MV-4-11 (cell line): Measurements from ENCODE around the gene UTP4.
"Not testable (repeated sequence)": the region's sequence is repeated elsewhere in the genome, so short reads cannot be mapped to it uniquely, and the experiment has no call there.

Experiments
- DNase-seq: peaks from one replicate; lab custom pipeline; 2025; lab: John Stamatoyannopoulos, UW

The UTP4 gene

DNA sequence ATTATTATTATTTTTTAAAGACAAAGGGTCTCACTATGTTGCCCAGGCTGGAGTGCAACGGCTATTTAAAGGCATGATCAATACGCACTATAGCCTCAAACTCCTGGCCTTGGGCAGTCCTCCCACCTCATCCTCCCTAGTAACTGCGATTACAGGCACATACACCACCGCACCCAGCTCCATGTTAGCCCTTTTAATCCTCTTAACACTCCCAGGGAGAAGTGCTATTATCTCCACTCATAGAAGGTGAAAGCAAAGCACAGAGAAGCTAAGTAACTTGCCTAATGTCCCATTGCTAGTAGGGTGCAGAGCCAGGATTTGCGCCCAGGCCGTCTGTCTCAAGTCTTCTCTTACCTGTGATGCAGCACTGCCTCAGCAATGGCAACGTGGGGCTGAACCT is 22.0 kb upstream of the UTP4 start:
- DNase-seq: no peak

DNA sequence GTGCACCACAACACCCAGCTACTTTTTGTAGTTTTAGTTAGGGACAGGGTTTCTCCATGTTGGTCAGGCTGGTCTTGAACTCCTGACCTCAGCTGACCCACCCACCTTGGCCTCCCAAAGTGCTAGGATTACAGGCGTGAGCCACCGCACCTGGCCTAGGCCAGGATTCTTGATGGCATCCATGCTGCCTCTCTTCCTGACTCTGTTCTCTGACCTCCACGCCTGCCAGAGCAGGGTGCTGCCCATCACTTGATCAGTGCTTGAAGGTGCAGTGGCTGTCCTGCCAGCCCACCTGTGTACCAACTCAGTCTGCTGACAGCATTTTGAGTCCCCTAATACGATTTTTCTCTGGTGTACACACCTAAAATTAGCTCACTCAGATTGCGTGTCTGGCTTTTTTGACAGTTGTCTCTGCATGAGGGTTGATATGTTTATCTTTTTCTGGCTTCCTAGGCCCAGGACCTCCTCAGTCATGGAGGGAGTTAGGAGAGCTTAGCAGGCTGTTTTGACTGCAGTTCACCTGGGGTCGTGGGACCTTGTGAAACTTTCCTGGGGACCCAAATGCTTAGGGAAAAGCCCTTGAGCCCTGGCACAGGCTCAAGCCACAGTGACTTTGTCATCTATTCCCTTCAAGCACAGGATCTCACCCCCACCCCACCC is 21.1 kb upstream of the UTP4 start:
- no peak for DNase-seq

DNA sequence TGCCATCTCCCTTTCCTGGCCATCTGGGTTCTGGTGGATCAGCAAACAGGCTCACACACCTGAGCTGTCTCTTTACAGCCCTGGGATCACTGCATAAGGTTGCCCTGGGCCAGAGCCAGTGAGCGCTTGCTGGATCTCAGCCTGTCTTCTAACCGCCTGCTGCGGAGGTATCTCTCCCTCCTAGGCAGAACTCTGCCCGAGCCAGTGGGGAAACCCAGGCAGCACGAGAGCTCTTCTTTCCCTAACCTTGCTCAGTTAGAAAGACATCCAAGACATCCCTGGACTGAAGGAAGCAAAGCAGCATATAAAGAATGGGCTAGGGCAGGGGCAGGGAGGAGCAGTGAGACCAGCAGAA is 20.6 kb upstream of the UTP4 start:
- no peak for DNase-seq

DNA sequence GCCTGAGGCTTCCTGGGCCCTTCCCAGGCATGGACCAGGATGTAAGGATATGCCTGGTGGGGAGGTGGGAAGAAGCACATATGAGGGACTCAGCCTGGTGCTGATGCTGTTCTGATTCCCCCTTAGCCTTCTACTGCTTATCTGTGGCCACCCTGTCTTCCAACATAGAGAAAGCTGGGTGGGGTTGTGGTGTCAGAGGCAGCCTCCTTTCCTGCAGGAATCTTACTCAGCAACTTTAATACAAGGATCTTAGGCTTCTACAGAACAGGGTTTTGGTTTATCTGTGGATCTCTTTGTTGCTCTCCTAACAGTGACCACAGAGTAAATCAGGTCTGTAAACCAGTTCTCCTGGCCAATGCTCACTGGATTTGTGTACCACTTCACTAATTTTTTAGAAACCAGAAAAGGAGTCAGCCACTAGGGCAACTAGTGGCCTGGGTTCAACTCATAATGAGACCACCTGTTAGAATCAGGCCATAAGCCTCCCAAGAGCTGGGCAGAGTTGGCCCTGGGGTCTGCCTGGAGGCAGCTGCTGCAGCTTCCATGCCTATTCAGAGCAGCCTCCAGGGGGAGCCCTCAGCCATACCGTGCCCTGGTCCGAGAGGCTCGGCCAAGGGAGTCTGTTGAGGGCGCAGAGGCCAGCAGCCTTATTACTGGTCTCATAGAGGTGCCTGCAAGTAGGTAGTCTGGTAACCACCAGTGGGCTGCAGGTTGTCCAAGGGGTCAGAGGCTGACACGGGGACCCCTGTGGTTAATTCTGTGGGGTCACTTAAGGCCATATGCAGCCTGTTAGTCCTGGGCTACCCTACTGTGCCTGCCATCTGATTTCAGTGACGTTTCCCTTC is 19.9 kb upstream of the UTP4 start:
- peak; percentile 19 for DNase-seq

DNA sequence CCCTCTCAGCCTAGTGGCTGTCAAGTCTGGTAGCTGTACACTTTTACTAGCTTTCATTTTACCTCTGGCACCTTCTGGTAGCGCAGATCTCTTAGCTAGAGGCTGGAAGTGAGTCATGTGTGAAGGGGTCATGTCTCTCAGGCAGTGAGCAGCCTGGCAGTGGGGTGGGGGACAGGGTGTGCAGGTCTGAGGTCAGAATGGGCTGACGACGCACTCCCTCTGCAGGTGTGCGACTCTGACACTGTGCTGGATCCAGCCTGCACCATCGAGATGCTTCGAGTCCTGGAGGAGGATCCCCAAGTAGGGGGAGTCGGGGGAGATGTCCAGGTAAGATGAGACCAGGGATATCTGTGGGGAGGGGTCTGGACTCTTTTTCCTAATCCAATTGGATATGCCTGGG is 19.2 kb upstream of the UTP4 start:
- DNase-seq: no peak

DNA sequence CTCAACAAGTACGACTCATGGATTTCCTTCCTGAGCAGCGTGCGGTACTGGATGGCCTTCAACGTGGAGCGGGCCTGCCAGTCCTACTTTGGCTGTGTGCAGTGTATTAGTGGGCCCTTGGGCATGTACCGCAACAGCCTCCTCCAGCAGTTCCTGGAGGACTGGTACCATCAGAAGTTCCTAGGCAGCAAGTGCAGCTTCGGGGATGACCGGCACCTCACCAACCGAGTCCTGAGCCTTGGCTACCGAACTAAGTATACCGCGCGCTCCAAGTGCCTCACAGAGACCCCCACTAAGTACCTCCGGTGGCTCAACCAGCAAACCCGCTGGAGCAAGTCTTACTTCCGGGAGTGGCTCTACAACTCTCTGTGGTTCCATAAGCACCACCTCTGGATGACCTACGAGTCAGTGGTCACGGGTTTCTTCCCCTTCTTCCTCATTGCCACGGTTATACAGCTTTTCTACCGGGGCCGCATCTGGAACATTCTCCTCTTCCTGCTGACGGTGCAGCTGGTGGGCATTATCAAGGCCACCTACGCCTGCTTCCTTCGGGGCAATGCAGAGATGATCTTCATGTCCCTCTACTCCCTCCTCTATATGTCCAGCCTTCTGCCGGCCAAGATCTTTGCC is 18.0 kb upstream of the UTP4 start:
- DNase-seq: peak; percentile 45

DNA sequence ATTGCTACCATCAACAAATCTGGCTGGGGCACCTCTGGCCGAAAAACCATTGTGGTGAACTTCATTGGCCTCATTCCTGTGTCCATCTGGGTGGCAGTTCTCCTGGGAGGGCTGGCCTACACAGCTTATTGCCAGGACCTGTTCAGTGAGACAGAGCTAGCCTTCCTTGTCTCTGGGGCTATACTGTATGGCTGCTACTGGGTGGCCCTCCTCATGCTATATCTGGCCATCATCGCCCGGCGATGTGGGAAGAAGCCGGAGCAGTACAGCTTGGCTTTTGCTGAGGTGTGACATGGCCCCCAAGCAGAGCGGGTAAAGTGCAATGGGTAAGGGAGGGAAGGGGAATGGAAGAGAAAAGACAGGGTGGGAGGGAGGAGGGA is 17.5 kb upstream of the UTP4 start:
- no peak for DNase-seq

DNA sequence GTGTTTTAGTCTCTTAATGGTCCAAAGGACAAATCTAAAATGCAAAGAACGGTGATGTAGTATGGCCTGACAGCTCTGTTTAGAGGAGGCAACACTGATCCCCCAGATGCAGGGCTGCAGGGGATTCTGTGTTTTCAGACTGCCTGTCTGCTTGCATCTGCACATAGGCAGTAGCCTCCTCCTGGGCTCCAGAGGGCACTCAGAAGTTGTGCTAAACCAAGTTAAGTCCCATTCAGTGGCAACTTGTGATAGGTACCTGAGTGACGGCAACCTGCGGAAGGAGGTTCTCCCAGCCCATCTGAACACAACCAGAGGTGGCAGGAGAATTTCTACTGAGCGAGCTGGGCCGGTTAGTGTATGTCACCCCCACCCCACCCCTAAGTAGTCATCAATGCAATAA is 17.1 kb upstream of the UTP4 start:
- DNase-seq: no peak

DNA sequence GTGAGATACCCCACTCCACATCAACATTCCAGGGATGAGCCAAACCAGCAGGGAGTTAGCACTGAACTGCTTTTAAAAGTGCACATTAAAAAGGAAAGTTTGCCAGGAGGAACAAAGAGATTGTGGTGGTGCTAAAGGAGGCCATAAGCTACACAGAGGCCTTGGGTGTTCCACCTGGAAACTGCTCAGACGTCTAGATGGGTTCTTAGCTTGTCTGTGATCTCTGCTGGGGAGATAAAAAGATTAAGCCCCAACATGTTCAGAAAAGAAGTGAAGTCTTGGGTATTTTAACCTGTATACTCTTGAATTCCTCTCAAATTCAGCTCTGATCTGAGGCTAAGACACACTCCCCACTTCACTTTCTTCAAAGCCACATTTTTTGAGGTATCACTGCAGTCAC is 16.6 kb upstream of the UTP4 start:
- no peak for DNase-seq

DNA sequence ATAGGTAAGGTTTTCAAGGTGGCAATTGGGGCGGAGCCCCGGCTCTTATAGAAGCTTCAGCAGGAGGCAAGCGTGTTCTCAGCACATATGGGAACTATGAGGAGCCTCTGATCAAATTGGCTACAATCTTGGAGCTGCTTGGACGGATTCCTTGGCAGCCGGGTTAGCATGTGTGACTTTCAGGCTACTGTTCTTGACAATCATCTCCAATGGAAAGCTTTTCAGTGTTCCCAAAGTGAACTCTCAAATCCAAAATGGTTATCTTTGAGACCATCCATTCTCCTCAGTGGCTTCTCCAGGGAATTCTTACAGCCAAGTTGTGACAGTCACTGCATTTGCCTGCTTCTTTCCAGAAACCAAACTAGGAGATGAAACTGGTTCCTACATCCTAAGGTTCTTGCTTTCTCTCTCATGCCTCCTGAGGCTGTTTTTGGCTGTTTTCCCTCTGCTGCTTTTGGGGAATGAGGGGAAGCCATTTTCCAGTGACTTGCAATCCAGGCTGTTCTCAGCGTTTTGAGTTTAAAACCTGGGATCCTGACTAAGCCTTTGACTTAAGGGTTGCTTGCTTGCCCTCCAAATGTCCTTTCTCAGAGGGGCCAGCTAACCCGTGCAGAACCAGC is 16.1 kb upstream of the UTP4 start:
- DNase-seq: no peak

DNA sequence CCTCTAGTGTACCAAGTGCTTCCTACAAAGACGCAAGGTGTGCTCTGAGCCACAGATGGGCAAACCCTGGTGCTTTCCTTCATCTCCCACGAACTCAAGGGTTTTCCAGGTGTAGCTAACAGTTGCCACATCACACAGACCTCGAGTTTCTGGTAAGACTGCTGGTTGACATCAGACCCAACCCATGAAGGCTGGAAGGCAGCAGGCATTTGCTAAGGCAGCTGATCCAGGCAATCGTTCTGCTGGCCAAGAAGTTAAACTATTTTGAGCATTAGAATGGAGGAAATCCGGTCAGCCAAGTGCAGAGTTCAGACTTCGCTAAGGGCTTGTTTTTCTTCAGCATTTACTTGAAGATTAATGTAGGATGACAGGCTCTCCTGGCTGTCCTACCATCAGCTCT is 15.5 kb upstream of the UTP4 start:
- DNase-seq: no peak

DNA sequence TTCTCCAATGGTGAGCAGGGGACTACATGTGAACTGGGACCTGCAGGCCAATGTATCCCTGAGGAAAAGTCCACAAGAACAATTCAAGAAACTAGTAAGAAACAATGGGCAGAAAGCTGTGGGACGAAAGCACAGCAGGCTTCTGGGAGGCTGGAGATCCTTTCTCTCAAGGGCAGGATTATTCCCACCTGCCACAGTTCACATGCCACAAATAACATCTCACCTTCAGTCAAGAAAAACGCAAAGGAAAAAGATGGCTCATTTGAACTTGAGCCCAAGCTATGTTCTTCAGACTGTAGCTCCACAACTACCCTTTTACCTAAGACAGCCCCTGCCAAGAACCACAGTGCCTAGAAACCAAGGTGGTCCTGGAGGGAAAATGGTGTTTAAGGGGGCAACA is 14.0 kb upstream of the UTP4 start:
- DNase-seq: no peak

DNA sequence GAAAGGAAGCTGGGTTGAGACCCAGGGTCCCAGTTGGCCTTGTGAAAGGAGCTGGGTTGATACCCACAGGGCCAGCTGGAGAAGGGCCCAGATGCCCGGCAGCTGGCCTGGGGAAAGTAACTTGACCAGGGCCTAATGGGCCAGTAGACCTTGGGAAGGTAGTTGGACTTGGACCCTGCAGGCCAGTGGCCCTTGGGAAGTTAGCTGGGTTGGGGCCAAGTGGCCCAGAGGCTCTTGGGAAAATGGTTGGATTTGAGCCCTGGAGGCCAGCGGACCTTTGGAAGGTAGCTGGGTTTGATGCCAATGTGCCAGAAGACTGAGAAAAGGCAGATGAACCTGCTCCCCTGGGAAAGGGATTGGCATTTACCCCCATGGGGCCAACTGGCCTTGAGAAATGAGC is 13.5 kb upstream of the UTP4 start:
- no peak for DNase-seq

DNA sequence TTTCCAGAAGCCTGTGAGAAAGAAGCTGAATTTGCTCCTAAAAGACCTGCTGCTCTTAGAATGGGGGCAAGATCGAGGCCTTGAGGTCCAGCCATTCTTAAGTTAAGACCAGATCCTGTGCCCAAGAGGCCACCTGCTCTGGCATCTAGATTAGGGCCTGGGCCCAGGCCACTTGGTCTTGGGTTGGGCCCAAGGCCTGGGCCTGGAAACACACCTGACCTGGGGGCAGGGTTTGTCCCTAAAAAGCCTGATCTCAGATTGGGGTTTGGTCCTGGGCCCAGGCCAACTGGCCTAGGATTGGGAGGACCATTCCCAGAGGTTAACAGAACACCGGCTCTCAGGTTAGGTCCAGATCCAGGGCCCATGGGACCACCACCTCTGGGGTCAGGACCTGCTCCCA is 12.9 kb upstream of the UTP4 start:
- no peak for DNase-seq

DNA sequence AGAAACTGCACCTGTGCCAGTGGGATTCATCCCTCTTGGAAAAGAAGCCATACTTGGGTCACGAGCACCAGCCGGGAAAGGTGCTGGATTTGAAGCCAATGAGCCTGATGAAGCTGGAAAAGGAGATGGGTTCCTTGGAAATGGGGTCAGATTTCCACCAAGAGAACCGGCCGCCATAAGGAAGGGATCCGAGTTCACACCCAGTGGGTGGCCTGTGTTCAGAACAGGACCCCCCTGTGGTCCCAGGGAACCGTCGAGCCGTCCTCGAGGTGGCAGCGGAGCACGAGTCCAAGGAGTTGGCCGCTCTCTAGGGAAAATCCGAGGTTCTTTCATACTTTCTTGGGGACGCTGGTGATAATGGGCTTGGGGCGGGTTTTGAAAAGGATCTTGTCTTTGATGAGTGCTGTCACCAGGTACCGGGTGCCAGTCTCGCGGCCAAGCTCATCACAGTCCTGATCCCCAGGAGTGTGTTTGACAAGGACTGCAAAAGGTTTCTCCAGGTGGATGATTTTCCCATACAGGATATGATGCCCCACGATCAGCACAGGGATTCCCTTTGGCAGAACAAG is 12.3 kb upstream of the UTP4 start:
- DNase-seq: no peak

DNA sequence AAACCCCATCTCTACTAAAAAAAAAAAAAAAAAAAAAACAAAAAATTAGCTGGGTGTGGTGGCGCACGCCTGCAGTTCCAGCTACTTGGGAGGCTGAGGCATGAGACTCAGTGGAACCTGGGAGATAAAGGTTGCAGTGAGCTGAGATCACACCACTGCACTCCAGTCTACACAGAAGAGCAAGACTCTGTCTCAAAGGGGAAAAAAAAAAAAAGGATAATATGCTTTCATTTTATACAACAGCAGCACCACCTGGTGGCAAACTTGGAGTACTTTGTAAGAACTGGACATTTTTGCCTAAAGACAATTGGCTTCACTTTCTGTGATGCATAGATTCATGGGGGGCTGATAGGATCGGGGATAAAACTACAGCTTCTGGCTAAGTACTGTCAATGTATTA is 8.5 kb upstream of the UTP4 start:
- peak; percentile 67 for DNase-seq

DNA sequence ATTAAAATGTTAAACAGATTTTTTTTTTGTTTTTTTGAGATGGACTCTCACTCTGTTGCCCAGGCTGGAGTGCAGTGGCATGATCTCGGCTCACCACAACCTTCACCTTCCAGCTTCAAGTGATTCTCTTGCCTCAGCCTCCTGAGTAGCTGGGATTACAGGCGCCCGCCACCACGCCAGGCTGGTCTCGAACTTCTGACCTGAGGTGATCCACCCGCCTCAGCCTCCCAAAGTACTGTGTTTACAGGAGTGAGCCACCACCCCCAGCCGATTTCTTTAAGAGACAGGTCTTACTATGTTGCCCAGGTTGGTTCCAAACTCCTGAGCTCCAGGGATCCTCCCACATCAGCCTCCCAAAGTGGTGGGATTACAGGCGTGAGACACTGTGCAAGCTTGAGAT is 8.0 kb upstream of the UTP4 start:
- not testable (repeated sequence) for DNase-seq

DNA sequence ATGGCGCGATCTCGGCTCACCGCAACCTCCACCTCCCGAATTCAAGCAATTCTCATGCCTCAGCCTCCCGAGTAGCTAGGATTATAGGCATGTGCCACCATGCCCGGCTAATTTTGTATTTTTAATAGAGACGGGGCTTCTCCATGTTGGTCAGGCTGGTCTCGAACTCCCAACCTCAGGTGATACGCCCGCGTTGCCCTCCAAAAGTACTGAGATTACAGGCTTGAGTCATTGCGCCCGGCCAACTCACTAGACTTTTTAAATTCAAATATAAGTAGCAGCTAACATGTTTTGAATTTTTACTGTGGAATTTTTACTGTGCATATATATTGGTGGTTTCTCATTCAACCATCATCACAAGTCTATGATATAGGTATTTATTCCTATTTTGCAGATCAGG is 7.5 kb upstream of the UTP4 start:
- DNase-seq: not testable (repeated sequence)

DNA sequence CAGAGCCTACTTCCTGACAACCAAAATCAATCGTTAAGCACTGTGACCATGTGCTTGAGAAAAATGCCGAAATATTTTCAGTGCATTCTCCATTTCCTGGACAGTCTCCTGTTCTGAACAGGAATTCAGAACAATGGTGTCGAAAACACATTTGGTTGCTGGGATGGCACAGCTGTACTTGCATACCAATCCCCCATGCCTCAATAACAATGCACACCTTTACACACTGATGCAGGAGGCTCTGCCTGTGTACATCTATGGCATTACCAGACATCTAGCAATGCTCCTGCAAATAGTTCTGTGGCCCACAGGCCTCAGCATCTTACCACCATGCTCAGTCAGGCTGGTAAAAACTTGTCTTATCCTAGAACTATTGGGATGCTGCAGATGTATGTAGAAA is 6.2 kb upstream of the UTP4 start:
- no peak for DNase-seq

DNA sequence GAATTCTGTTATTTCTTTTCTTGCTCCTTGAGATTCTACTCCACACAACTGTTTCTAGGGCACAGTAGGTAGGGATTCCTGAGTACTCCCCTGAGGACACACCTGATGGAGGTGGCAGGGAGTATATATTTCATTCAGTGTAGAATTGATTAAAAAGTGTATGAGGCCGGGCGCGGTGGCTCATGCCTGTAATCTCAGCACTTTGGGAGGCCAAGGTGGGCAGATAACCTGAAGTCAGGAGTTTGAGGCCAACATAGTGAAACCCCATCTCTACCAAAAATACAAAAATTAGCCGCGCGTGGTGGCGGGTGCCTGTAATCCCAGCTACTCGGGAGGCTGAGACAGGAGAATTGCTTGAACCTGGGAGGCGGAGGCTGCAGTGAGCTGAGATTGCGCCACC is 5.6 kb upstream of the UTP4 start:
- not testable (repeated sequence) for DNase-seq

DNA sequence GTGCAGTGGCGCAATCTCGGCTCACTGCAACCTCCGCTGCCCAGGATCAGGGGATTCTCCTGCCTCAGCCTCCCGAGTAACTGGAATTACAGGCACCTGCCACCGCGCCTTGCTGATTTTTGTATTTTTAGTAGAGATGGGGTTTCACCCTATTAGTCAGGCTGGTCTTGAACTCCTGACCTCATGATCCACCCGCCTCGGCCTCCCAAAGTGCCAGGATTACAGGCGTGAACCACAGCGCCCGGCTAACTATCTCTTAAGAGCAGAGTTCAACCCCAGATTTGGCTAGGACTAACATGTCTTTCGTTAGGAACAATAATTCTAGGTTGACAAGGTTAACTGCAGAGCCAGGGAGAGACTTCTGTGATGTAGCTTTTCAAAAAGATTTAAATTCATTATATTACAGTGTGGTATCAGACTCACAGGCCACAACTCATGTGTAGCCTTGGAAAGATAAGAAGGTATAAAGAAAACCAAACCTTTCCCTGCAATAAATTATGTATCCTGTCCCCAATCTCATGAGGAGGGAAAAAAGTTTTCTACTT is 4.4 kb upstream of the UTP4 start:
- no peak for DNase-seq

DNA sequence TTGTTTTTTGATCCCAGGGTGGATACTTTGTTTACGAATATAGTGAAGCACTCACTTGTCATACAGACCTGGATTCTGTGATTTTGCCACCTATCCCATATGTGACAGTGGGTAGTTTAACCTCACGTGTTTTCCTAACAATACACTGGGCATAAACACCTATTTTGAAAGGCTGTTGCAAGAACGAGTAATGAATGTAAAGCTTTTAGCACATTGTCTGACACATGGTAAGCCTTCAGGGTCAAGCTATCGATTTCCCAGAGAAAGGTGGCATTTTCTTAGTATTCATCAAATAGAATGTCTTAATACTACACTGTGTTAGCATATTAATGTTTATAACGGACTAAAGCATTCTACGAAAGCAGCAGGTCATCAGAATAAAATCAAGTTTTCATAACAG is 2.0 kb upstream of the UTP4 start:
- no peak for DNase-seq
